Ovary (tissue), 3 donors: ENCODE data around the gene GPR35.

Experiments
- EP300 ChIP-seq: sonication (generic); formaldehyde crosslinking; IDR thresholded peaks from one replicate; pipeline ENCODE4 v1.6.1; 2017; ENCODE audit warnings: antibody characterized with exemption
- POLR2A ChIP-seq: fragments of 450-650 bp; IDR thresholded peaks from one replicate; pipeline ENCODE4 v1.6.1; 2017; ENCODE audit warnings: antibody characterized with exemption, mild to moderate bottlenecking, moderate library complexity
- TF ChIP-seq, protein P1 (sequence below), 3 donors: fragments of 450-650 bp in 2 of 3; fragments of 200-600 bp in 1 of 3; IDR thresholded peaks; one replicate each; pipeline versions ENCODE4 v1.5.1 to v1.8.0; 2016 to 2022; ENCODE audit warnings: antibody characterized with exemption in 3 of 3, mild to moderate bottlenecking in 1 of 3
- donor health status: DM: no; HTN: no; CAD: no.

- TF ChIP-seq POLR2A (no peak), EP300 (no peak)
- TF ChIP-seq, protein P1, sequence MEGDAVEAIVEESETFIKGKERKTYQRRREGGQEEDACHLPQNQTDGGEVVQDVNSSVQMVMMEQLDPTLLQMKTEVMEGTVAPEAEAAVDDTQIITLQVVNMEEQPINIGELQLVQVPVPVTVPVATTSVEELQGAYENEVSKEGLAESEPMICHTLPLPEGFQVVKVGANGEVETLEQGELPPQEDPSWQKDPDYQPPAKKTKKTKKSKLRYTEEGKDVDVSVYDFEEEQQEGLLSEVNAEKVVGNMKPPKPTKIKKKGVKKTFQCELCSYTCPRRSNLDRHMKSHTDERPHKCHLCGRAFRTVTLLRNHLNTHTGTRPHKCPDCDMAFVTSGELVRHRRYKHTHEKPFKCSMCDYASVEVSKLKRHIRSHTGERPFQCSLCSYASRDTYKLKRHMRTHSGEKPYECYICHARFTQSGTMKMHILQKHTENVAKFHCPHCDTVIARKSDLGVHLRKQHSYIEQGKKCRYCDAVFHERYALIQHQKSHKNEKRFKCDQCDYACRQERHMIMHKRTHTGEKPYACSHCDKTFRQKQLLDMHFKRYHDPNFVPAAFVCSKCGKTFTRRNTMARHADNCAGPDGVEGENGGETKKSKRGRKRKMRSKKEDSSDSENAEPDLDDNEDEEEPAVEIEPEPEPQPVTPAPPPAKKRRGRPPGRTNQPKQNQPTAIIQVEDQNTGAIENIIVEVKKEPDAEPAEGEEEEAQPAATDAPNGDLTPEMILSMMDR (IDR thresholded peaks at IDR 0.05) = no peak
Measured at GRCh38 chr2:240590681-240591111, 34.6 kb upstream of the GPR35 start.
